ENCODE results near the gene VWF. TPM values are rescaled to one million over a fixed set of nuclear protein-coding genes. Genes with fewer than 3 reads are reported as not detected.

Gene VWF
- total and polyA plus RNA-seq, 11 donors: 125 to 503 (median 238) TPM

- H3K4me1 ChIP-seq: peaks cover 2 to 73% (median 37%) of the 10 kb centered on the region in 12 donors
- peak overlapping the region in 9 of 12 donors; percentile 6 to 55 (median 23) for H3K27ac ChIP-seq
- peaks cover 0 to 56% (median 6%) of the 10 kb centered on the region in 9 donors for H3K36me3 ChIP-seq
- WGBS, 4 donors: 89 to 96% (median 93%) methylated on average over 2 of the region's 2 CpGs
- H3K9me3 ChIP-seq: no peaks in the 10 kb centered on the region
- intact Hi-C loops (cut with DNase I): no loop called here
- TF ChIP-seq CTCF (IDR thresholded peaks at IDR 0.05) (no peak), POLR2A (IDR thresholded peaks at IDR 0.05) (no peak)
- H3K27me3 ChIP-seq: peaks cover 0 to 5% (median 0%) of the 10 kb centered on the region in 9 donors
- ATAC-seq (no peak), DNase-seq (no peak)
- no peak overlapping the region for H3K4me3 ChIP-seq
Measured at GRCh38 chr12:6093764-6094163, 30.7 kb downstream of the VWF start.

DNA sequence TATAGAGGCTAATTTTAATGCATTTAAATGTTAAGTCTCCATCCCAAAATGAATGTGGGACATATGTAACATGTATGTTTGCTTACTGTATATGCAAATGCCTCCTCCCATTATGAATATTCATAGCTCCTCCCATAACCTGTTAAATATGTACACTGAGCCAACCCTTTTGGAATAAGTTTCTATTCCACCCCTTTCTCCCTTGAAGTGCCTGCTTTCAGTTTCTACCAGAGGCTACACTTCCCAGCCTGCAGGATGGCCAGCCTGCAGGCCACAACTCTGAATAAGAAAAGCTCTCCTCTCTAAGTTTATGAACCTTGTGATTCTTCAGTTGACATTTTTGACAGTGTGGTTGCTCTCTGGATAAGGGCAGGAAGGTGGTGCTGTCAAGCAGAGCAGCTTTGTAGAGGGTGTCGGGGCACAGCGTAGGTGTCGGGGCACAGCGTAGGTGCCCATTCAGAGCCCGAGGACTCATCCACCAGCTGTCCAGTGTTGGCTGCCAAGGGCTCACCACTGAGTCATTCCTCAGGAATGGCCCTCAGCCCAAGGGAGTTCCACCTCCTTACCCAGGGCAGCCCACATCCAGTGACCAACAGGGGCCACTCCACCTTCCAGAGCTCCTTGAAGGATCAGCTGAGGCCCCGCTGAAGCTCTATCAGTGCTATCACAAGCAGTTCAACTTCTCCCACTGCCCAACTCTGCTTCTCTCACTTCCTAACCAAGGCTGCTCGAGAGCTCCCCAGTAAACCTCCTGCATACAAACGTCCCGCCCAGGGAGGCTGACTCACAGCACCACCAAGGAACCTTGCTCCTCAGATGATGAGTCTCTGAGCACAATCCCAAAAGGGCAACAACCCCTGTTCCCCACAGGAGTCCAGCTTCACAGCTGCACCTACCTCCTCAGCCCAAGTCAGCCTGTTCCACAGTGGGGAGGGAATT, 31.4 kb downstream of the VWF start:
- peak overlapping the region in 11 of 12 donors; percentile 6 to 55 (median 30) for H3K27ac ChIP-seq
- H3K27me3 ChIP-seq: peaks cover 0 to 5% (median 0%) of the 10 kb centered on the region in 9 donors
- intact Hi-C loops (cut with DNase I): no loop called here
- H3K4me1 ChIP-seq: peaks cover 2 to 78% (median 39%) of the 10 kb centered on the region in 12 donors
- WGBS, 4 donors: 75 to 84% (median 79%) methylated on average over 9 of the region's 9 CpGs
- ATAC-seq: peak in 3 of 4 donors; percentile 41 to 61 (median 44)
- no peak for TF ChIP-seq CTCF (IDR thresholded peaks at IDR 0.05)
- TF ChIP-seq POLR2A (IDR thresholded peaks at IDR 0.05): peak in 1 of 2 donors; percentile 11
- DNase-seq: no peak
- H3K9me3 ChIP-seq: no peaks in the 10 kb centered on the region
- no peak overlapping the region for H3K4me3 ChIP-seq
- H3K36me3 ChIP-seq: peaks cover 0 to 49% (median 6%) of the 10 kb centered on the region in 9 donors

DNA sequence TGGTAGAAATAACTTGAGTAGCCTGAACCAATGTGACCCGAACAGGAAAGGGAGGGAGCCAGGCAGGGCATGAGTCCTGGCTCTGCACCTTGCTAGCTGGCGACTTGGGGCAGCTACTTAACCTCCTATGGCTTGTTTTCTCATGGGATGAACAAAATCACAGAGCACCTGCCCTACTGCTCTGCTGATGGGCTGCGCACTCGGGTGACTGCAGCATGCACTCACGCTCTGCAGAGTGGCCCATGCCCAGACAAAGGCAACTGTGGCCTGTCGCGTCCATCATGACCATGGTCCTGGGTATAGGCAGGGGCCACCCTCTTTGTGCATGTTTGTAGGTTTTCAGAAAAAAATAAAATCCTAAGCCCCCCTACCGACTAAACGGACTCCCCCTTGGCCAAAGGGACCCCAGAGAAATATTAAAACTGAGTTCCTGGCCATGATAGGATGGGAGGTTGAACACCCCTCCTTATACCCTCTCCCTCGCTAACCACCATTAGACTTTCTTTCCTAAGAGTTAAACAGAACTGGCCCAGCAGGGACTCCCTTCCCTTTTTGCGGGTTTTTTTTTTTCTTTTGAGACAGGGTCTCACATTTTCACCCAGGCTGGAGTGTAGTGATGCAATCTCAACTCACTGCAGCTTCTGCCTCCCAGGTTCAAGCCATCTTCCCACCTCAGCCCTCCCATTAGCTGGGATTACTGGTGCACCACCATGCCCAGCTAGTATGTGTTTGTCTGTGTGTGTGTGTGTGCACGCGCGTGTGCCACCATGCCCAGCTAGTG, 32.5 kb downstream of the VWF start:
- Histone ChIP-seq H3K4me3 (no peak overlapping the region), H3K4me1 (peaks cover 2 to 77% (median 43%) of the 10 kb centered on the region in 12 donors), H3K27me3 (peaks cover 0 to 5% (median 0%) of the 10 kb centered on the region in 9 donors), H3K9me3 (no peaks in the 10 kb centered on the region), H3K36me3 (peaks cover 0 to 53% (median 11%) of the 10 kb centered on the region in 9 donors), H3K27ac (peak overlapping the region in 9 of 12 donors; percentile 30 to 65 (median 53))
- intact Hi-C loops (cut with DNase I): no loop called here
- no peak for TF ChIP-seq CTCF (IDR thresholded peaks at IDR 0.05)
- no peak for TF ChIP-seq POLR2A (IDR thresholded peaks at IDR 0.05)
- ATAC-seq (no peak), DNase-seq (no peak)
- WGBS, 4 donors: 86 to 92% (median 90%) methylated on average over 13 to 14 of the region's 14 CpGs

Data from heart left ventricle (tissue), 16 donors.